Measurements from ENCODE around the gene ODAD2. TPM values are rescaled to one million over a fixed set of nuclear protein-coding genes. Genes with fewer than 3 reads are reported as not detected.
A peak's percentile ranks its signal among the peaks of the same experiment; 100 is the strongest.

ODAD2 gene
- total RNA-seq, 1 donor from 2014 or later = 0.48 TPM

- Mint-ChIP-seq H3K27me3 (ENCODE audit: low read depth, unreplicated experiment) (no peaks in the 10 kb centered on the region), H3K36me3 (ENCODE audit: low read depth, unreplicated experiment) (no peaks in the 10 kb centered on the region), H3K27ac (ENCODE audit: unreplicated experiment) (no peak overlapping the region), H3K9me3 (ENCODE audit: unreplicated experiment) (peaks cover 2% of the 10 kb centered on the region), H3K4me3 (ENCODE audit: unreplicated experiment) (no peak overlapping the region), H3K4me1 (ENCODE audit: low read depth, unreplicated experiment) (peaks cover 3% of the 10 kb centered on the region)
- DNase-seq (ENCODE audit: low read depth) = no peak
- no peak overlapping the region for H3K9ac ChIP-seq (ENCODE audit: low read length)
- no peaks in the 10 kb centered on the region for H3K79me2 ChIP-seq (ENCODE audit: insufficient read depth, low read length)
- H3K27ac ChIP-seq (ENCODE audit: low read depth, low read length) = no peak overlapping the region
- FAIRE-seq = no peak
- H3K4me2 ChIP-seq (ENCODE audit: low read length) = no peak overlapping the region
- no peak overlapping the region for H3K4me3 ChIP-seq (ENCODE audit: insufficient read depth, low read depth, low read length)
- TF ChIP-seq EZH2 (IDR thresholded peaks at IDR 0.05; ENCODE audit: insufficient read depth, low read length) = no peak
- TF ChIP-seq, protein P1, sequence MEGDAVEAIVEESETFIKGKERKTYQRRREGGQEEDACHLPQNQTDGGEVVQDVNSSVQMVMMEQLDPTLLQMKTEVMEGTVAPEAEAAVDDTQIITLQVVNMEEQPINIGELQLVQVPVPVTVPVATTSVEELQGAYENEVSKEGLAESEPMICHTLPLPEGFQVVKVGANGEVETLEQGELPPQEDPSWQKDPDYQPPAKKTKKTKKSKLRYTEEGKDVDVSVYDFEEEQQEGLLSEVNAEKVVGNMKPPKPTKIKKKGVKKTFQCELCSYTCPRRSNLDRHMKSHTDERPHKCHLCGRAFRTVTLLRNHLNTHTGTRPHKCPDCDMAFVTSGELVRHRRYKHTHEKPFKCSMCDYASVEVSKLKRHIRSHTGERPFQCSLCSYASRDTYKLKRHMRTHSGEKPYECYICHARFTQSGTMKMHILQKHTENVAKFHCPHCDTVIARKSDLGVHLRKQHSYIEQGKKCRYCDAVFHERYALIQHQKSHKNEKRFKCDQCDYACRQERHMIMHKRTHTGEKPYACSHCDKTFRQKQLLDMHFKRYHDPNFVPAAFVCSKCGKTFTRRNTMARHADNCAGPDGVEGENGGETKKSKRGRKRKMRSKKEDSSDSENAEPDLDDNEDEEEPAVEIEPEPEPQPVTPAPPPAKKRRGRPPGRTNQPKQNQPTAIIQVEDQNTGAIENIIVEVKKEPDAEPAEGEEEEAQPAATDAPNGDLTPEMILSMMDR (IDR thresholded peaks at IDR 0.05; ENCODE audit: insufficient read depth, low read depth, low read length) = no peak
- H3K36me3 ChIP-seq (ENCODE audit: insufficient read depth, low read length) = no peaks in the 10 kb centered on the region
- H3K9me3 ChIP-seq (ENCODE audit: insufficient read depth, low read depth, low read length) = no peaks in the 10 kb centered on the region
- no peaks in the 10 kb centered on the region for H3K4me1 ChIP-seq (ENCODE audit: insufficient read depth, low read length)
- no peaks in the 10 kb centered on the region for H3K27me3 ChIP-seq (ENCODE audit: insufficient read depth, low read length)
- no peaks in the 10 kb centered on the region for H4K20me1 ChIP-seq (ENCODE audit: insufficient read depth, low read length)
- no peak overlapping the region for H2AFZ ChIP-seq (ENCODE audit: low read depth, low read length)
Observed at GRCh38 chr10:27838901-27839300, 160.0 kb downstream of the ODAD2 start.

GRCh38 chr10:27838361-27838760 lies 160.5 kb downstream of the ODAD2 start:
- Histone ChIP-seq H3K9ac (ENCODE audit: low read length) (no peak overlapping the region), H3K79me2 (ENCODE audit: insufficient read depth, low read length) (no peaks in the 10 kb centered on the region), H3K9me3 (ENCODE audit: insufficient read depth, low read depth, low read length) (no peaks in the 10 kb centered on the region), H2AFZ (ENCODE audit: low read depth, low read length) (no peak overlapping the region), H3K4me3 (ENCODE audit: insufficient read depth, low read depth, low read length) (no peak overlapping the region), H3K36me3 (ENCODE audit: insufficient read depth, low read length) (no peaks in the 10 kb centered on the region), H3K27ac (ENCODE audit: low read depth, low read length) (no peak overlapping the region), H4K20me1 (ENCODE audit: insufficient read depth, low read length) (no peaks in the 10 kb centered on the region), H3K4me1 (ENCODE audit: insufficient read depth, low read length) (no peaks in the 10 kb centered on the region), H3K27me3 (ENCODE audit: insufficient read depth, low read length) (no peaks in the 10 kb centered on the region), H3K4me2 (ENCODE audit: low read length) (no peak overlapping the region)
- FAIRE-seq = no peak
- Mint-ChIP-seq H3K36me3 (ENCODE audit: low read depth, unreplicated experiment) (no peaks in the 10 kb centered on the region), H3K9me3 (ENCODE audit: unreplicated experiment) (peaks cover 2% of the 10 kb centered on the region), H3K4me1 (ENCODE audit: low read depth, unreplicated experiment) (peaks cover 3% of the 10 kb centered on the region), H3K27me3 (ENCODE audit: low read depth, unreplicated experiment) (no peaks in the 10 kb centered on the region), H3K4me3 (ENCODE audit: unreplicated experiment) (no peak overlapping the region), H3K27ac (ENCODE audit: unreplicated experiment) (no peak overlapping the region)
- no peak for TF ChIP-seq EZH2 (IDR thresholded peaks at IDR 0.05; ENCODE audit: insufficient read depth, low read length)
- TF ChIP-seq, protein P1 (IDR thresholded peaks at IDR 0.05; ENCODE audit: insufficient read depth, low read depth, low read length) = no peak
- peak; percentile 75 for DNase-seq (ENCODE audit: low read depth)

GRCh38 chr10:27834476-27834875 lies 164.4 kb downstream of the ODAD2 start:
- H3K9me3 Mint-ChIP-seq (ENCODE audit: unreplicated experiment) = no peaks in the 10 kb centered on the region
- H3K36me3 ChIP-seq (ENCODE audit: insufficient read depth, low read length) = no peaks in the 10 kb centered on the region
- no peak overlapping the region for H3K27ac ChIP-seq (ENCODE audit: low read depth, low read length)
- H3K4me1 ChIP-seq (ENCODE audit: insufficient read depth, low read length) = no peaks in the 10 kb centered on the region
- no peaks in the 10 kb centered on the region for H3K27me3 Mint-ChIP-seq (ENCODE audit: low read depth, unreplicated experiment)
- H4K20me1 ChIP-seq (ENCODE audit: insufficient read depth, low read length) = no peaks in the 10 kb centered on the region
- H3K9me3 ChIP-seq (ENCODE audit: insufficient read depth, low read depth, low read length) = no peaks in the 10 kb centered on the region
- no peaks in the 10 kb centered on the region for H3K36me3 Mint-ChIP-seq (ENCODE audit: low read depth, unreplicated experiment)
- no peak for DNase-seq (ENCODE audit: low read depth)
- no peak overlapping the region for H3K4me2 ChIP-seq (ENCODE audit: low read length)
- H3K4me3 Mint-ChIP-seq (ENCODE audit: unreplicated experiment) = no peak overlapping the region
- H3K4me1 Mint-ChIP-seq (ENCODE audit: low read depth, unreplicated experiment) = peaks cover 3% of the 10 kb centered on the region
- no peak overlapping the region for H3K27ac Mint-ChIP-seq (ENCODE audit: unreplicated experiment)
- H3K27me3 ChIP-seq (ENCODE audit: insufficient read depth, low read length) = no peaks in the 10 kb centered on the region
- no peak overlapping the region for H3K4me3 ChIP-seq (ENCODE audit: insufficient read depth, low read depth, low read length)
- no peak overlapping the region for H2AFZ ChIP-seq (ENCODE audit: low read depth, low read length)
- H3K9ac ChIP-seq (ENCODE audit: low read length) = no peak overlapping the region
- no peak for FAIRE-seq
- no peaks in the 10 kb centered on the region for H3K79me2 ChIP-seq (ENCODE audit: insufficient read depth, low read length)
- TF ChIP-seq, protein P1 (IDR thresholded peaks at IDR 0.05; ENCODE audit: insufficient read depth, low read depth, low read length) = no peak
- no peak for TF ChIP-seq EZH2 (IDR thresholded peaks at IDR 0.05; ENCODE audit: insufficient read depth, low read length)

Measured in astrocyte (in vitro differentiated cells and primary cell).